COR-L47 (cell line): ENCODE measurements around the gene SBF1.

ENCODE experiments used
- DNase-seq: peaks from one replicate; lab custom pipeline; 2025; lab: John Stamatoyannopoulos, UW

Gene SBF1

DNA sequence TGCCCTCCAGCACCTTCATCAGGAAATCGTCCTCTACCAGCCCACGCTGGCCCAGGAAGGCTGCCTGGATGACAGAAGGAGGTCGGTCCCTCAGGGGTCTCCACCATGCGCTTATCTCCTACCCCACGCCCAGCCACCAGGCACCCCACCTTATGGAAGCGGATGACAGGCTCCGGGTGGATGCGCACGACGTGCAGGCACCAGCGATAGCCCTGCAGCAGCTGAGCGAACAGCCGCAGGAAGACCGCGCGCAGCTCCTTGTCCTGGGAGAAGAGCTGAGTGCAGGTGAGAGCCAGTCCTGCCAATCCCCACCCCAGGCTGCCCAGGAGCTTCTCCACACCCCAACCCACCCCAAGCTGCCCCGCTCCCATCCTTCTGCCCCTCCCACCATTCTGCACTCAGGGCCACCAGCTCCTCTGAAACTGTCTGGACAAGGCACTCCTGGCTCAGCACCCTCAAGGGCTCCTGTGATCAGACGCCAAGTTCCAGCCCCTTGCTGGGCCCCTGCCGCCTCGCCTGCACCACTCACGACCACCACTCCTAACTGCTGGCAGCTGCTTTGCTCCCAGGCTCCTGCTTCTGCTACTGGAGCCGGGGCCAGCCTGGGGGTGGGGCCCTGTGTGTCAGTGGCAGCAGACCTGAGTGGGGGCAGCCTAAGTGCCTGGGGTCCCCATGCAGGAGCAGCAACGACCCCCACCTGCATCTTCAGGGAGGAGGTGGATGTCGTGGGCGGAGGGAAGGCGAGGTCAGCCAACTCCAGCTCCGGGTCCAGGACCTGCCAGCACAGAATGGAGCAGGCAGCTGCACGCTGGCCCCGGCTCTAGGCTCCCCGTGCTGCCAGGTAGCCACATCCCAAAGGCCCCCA lies 9.5 kb downstream of the SBF1 start:
- no peak for DNase-seq

DNA sequence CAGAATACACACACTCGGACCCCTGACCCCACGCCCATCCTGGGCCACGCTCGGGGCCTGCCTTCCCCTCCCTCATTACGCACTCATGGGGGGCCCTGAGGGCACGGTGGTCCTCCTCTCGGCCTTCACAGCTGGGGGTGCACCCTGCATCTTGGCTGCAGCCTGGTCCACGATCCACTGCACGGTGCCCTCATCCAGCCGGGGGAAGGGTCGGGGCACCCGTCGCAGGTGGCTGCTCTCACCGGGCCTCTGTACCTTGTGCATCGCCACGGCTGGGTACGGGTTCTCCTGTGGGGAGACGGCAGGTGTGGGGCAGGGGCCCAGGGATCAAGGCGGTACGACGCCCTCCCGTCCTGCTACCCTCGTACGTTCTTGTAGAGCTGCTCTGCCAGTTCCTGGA lies 10.4 kb downstream of the SBF1 start:
- DNase-seq: no peak

DNA sequence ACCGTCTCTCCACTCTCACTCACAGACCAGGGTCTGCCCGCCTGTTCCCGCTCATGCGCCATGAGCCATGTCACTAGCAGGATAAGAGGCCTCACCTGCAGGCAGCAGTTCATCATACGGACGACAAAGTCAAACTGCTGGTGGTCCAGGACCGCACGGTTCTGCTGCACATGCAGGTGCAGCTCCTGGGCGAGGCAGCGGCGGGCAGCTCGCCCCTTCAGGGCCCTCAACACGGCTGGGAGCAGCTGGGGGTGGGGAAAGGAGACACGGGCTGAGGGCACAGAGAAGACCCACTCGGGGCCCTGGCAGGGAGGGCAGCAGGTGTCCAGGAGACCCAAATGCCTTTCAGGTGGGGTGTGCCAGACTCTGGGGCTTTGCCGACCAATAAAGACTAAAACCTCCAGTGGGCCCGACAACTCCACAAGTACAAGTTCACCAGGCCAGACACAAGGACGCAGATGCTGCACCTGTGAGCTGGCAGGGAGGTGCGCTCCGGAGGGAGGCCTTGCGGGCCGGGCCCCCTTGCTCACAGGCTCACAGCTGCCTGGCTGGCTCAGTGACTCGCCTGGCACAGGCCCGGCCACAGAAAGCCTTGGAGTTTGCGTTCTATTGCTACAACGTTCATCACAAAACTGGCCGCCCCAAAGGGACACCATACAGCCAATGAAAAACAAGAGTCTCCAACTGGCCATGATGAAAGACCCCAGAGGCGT lies 11.5 kb downstream of the SBF1 start:
- DNase-seq: no peak

DNA sequence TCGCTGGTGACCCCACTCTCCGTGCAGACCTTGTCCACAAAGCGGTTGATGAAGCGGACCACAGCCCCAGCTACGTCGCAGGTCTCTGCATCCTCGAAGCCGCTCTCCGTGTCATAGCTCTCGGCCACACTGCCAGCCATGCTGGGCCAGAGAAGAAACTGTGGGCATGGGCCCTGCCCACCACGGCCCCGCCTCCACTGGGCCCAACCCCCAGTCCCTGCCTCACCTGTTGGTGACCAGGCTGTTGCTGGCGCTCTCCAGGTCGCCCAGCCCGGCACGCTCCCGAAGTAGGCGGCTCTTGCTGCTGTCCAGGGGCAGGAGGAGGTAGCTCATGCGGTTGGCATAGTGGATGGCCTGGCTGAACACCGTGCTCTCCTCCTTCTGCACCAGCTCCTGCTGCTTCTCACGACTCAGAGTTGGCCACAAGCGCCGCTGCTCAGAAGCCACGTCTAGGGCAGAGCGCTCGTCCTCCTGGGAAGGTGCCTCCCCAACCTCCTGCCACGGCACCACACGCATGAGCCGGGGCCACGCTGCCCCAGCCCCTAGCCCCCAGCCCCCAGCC lies 12.8 kb downstream of the SBF1 start:
- no peak for DNase-seq

DNA sequence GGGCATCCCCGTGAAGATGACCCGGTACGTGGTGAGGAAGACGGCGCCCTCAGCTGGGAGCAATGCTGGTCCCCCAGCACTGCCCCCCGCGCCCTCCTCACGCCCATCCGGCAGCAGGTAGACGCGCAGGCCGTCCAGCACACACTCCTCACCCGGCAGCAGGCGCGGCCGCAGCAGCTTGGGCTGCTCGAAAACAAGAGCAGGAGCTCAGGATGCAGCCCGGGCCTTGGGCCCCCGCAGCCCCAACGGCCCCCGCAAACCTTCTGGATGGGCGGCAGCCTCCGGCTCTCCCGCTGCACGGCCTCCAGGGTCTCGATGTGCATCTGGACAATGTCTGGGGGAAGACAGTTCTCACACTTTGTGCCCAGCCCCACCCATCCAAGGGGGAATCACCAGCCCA lies 13.3 kb downstream of the SBF1 start:
- DNase-seq: no peak

DNA sequence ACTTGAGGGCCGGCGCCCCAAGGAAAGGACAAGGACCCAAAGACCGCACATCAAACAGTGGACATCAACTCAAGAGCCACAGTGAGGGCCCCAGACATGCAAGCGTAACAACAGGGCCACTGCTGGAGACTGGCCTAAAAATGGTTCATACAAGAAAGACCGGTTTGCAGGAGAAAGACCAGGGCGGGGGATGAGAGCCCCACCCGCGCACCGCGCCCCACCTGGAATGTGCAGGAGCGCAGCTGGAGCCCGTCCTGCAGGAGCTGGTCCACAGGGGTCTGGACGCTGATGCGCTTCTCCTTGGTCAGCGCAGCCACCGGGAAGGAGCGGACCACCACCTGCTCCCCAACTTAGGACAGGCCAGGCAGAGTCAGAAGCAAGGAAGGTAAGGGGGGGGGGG lies 13.9 kb downstream of the SBF1 start:
- DNase-seq: no peak

DNA sequence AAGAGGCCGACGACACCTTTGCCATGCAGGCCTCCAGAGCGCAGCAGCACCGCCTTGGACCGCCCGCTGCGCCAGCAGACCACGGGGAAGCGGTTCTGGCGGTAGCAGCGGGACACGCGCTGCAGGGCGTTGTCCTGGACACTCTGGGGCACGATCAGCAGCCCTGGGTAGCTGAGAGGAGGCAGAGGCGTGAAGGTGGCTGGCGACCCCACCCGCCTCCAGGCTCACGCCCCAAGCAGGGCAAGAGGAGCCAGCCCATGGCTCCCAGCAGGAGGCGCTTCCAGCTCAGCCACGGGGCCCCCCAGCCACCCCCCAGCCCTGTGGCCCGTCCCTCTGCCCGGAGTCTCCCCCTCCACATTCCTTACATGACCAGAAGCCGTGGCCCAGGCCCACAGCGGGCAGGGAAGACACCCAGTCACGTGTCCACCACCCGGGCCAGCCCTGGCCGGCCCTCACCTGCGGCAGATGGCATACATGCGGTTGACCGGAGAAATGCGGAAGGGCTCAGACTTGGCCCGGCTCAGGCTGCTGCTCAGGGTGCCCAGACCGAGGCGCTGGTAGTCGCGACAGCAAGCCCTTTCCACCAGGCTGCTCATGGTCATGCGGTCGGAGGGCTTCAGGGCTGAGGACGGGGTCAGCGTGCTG lies 15.2 kb downstream of the SBF1 start:
- no peak for DNase-seq

DNA sequence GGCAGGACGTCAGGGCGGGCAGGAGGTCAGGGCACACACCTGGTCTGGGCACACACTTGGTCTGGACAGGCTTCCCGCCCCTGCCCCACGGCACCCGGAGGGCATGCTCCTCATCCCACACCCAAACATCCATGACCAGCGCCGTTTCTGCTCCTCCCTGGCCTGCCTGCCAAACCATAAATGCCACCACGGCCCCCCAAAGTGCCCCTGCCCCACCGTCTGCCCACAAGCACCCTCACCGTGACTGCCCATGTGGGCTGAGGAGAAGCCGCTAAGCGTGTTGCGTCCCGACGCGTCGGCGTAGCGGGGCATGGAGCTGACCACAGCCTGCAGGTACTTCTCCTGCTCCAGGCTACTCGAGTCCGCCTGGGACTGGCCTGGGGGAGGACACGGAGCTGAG lies 15.8 kb downstream of the SBF1 start:
- no peak for DNase-seq

DNA sequence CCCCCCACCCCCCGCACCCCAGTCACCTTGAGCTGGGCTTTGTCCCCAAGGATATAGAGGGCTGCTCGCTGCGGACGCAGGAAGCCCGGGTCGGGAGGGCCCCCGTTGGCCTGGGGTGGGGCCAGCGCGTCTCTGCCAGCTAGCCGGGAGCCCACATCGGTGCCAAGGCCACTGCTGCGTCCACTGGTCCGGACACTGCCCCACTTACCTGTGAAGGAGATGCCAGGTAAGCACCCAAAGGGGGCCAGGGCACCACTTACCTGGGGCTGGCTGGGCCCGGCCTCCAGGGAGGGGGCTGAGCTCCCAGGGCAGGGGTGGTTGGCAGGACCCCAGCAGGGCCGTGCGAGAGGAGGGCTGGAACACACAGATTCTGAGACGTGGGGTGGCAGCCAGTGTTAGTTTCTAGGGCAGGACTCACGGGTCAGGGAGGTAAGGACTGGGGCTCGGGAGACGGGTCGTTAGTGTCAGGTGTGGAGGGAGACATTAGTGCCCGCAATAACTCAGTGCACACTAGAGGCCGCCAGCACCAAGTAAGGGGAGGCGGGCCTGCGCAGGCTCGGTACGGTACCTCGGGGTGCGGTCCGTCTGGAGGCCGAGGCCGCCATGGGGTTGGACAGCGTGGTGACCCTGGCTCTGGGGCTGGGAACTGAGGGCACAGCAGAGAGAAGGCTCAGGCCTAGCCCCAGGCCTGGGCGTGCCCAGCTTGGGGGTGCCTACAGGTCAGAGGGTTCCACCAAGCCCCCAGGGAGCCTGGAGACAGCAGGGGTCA lies 18.2 kb downstream of the SBF1 start:
- DNase-seq: no peak

DNA sequence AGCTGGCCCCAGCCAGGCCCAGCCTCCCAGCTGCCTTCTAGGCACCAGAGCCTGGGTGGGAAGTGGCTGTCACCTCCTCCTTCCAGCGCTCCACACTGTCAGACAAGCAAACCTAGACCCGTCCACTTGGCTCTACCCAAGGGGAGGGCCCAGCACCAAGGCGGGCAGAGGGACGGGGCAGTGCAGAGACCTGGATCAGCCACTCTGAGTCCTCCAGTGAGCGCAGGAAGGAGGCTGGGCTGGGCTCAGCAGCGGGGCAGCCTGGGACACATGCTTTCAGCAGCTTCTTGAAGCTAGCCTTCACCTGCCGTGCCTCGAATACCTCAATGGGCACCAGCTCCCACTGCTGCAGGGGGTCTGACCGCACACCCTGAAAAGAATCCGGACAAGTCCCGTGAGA lies 18.8 kb downstream of the SBF1 start:
- no peak for DNase-seq

DNA sequence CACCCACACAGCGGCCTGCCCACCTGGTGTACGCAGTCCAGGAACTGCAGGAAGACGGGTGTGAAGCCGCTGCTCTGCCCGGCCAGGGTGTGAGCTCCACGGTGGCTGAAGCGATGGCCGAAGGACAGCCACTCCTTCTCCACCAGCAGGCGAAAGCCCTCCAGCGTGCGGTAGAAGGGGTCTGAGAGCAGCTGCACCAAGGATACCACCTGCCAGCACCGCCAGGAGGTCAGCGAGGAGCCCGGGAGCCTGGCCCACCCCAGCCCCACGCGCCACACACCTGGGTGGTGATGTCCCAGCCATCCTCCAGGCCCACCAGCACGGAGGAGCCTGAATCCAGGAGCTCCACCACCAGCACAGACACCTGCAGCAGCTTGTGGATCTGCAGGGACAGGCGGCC lies 19.6 kb downstream of the SBF1 start:
- no peak for DNase-seq

DNA sequence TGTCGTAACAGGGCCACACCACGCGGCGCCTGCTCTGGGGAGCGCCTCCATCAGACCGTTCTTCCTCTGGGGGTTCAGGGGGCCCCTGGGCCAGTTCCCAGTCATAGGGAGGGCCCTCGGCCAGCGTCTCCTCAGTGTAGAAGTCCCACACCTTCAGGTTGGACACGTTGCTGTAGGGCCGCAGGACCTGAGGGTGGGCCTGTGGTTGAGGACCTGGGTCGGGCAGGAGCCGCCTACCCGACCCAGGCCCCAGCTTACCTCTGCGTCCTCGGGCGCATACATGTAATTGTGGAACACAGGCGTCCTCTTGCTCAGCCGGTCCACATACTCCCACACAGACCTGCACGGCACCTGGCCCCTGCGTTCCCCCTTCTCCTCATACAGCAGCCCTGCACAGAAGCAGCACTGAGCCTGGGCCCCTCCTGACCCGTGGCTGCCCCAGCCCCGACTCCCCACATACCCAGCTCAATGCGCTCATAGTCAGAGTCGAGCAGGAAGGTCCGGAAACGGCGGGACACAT lies 20.2 kb downstream of the SBF1 start:
- DNase-seq: no peak

DNA sequence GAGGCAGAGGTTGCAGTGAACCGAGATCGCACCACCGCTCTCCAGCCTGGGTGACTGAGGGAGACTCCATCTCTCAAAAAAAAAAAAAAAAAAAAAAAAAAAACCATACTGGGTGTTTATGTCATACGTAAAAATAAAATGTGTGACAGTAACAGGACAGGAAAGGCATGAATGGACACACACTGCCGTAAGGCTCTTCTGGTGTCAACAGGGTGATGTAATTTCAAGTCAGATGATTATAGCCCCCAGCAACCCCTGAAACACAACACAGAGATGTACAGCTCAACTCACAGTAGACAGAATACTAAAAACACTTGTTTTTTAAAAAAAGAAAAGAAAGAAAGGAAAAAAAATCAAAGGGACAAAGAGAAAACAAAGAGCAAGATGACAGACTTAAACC lies 22.2 kb downstream of the SBF1 start:
- no peak for DNase-seq

DNA sequence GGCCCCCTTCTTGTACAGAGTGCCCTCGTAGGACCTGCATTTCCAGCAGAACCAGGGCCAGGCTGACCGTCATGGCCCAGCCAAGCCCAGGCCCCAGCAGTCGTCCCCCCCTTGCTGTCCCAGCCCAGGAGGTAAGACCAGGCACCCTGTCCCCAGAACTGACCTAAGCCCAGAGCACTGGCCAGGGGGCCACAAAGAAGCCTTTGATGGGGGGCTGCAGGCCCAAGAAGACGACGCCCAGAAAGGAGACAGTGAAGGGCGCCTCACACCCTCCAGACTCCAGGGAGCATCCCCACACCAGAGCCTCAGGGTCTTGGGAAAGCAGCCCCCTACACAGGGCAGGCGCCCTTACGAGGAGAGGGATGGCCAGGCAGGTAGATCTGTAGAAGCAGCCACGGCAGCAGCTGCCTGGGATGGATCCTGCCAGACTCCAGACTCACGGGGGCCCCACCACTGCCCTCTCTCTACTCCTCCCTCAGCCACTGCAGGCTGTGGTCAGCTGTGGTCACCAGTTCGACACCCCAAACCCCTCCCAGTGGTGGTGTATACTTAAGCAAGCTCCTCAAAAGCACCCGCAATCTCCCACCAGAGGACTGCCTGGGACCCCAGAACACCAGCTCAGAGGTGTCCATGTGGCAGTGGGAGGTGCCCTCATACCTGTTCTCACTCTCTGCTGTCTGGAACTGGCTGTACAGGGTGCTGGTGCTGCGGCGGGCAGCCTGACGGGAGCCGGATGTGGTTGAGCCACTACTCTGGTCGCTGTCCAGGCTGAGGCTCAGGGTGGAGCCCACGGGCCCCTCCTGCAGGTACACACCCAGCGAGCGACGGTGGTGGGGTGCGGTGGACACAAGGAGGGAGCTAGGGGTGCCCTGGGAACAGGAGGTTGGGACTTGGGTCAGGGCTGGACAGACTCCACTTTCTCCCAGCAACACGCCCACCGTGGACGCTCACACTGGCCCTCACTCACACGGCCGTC lies 27.0 kb downstream of the SBF1 start:
- DNase-seq: no peak

DNA sequence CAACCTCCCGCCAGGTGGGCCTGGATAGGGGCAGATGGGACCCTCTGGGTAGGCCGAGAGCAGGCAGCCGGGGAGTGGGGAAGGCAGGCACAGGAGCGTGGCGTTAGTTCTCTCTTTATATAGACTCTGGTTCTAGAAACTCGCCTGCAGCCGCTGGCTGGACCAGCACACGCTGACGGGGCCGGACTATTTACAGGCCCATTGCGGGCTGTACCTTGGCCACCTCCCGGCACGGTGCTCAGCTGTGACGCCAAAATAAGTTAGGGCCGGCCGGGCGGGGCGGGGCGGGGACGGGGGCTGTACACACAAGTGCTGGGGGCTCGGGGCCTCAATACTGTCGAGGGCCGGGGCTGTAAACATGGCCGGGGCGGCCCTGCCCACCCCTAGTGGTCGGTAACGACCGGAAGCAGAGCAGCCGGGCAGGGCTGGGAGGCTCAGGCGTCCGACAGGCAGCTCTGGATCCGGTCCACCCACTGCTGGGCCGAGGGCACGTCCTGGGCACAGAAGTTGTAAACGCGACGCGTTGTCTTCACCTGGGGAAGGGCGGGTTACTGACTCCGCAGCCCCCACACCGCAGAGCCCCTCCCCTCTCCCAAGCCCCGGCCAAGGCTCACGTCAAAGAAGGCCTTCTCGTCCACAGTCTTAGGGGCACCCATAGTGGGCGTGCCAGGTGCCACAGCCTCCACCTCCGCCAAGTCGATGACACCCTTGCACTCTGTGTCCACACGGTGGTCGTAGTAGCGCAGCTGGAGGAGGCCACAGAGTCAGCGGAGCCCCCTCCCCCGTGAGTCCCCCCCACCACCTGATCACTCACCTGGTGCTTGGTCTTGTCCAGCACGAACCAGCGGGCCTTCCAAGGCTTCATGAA lies 27.9 kb downstream of the SBF1 start:
- DNase-seq: no peak

DNA sequence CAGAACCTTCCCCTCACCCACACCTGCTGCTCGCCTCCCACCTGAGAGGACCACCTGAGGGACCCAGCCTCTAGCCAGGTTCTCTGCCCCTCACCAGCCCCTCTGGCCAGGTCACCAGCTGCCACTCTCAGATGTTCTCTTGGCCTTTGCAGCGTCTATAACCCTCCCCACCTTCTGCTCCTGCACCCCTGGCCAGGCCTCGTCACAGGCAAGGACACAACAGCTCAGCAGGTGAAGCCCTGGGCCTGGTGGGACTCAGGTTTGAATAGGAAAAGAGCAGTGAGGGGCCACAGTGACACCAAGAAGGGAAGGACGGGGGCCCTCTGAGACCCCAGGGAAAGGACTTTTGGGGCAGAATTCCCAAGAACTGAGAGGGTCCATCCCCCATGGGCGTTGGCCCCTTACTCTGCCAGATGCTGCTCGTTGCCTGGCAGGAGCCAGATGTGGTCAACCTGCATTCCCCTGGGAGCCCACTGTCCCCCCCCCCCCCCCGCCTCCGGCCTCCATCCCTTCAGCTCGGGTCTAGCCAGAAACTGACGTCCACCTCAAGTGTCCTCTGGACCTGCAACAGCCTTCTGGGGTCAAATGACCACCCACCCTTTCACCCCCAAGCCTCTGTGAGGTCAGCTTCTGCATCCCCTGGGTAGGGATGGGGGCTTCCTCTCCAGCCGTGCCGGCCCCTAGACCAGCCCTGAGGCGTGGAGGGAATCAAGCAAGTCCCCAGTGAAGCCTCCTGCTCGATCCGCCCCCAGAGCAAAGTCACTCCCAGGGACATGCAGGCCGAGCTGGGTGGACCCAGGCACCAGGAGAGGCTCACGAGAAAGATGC lies 28.7 kb downstream of the SBF1 start:
- DNase-seq: no peak

DNA sequence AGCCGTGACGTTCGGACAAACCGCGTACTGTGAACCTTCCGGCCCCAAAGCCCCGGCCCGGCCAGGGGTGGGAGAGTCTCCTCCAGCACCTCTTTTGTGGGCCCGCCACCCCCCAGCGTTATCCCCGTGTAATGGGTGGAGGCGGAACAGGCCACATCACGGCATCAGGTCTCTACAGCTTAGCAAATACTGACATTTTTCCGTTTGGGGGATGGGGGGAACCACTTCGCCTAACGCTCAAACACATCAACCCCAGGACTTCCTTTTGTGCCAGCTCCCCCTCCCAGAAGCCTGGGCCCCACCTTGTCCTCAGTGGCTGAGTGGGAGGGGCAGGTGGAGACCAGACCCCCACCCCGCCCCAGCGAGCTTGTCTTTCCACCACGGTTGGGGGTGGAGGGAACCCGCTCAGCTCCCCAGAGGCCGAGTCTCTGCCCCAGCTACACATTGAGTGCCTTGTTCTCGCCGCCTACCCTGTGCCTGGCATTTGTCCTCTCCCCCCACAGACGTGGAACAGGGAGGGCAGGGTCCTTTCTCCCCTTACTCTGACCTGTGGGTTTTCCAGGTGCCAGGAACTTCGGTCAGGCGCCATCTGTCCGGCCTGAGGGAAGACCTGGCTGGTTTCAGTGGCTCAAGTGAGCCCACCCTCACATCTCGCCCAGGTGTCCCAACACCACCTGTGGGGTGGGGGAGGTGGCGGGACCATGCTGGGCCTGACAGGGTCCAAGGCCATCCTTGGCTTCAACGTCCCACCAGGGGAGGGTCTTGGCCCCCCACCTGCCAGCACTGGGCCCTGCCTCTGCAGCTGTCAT lies 29.6 kb downstream of the SBF1 start:
- DNase-seq: no peak

DNA sequence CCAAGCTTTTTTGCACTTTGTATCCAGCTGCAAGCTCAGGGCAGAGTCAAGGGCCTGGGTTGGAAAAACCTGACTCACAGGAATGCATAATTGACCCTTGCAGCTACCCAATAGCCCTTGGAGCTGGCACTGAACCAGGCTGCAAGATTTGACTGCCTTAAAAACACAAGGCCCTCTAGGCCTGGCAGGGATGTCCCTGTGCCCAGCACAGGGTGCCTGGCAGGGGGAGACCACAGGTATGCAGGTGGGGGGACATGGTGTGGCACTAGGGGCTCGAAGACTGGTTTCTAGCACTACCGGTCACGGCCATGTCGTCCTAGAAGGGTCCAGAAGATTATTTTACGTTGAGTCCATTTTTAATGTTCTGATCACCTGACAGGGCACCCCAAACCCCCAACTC lies 30.2 kb downstream of the SBF1 start:
- no peak for DNase-seq
